ENCODE results near the gene ATP6V0E2.

The ATP6V0E2 gene

GRCh38 chr7:149879766-149880637, 6.2 kb downstream of the ATP6V0E2 start:
- no peak for DNase-seq (ENCODE audit: extremely low read depth, insufficient read length)
- TF ChIP-seq CTCF (IDR thresholded peaks at IDR 0.05; ENCODE audit: insufficient read depth, low read length, poor library complexity, severe bottlenecking), result no peak
- Histone ChIP-seq H3K36me3 (ENCODE audit: control insufficient read depth, insufficient read depth, low read length) (peaks cover 5% of the 10 kb centered on the region; the same call in 1 of the 2 replicates), H3K27me3 (replicated peaks; ENCODE audit: control insufficient read depth, insufficient read depth, low read length) (no peaks in the 10 kb centered on the region), H3K4me3 (replicated peaks; ENCODE audit: low read depth, low read length) (no peak overlapping the region)

GRCh38 chr7:149880638-149881311, 7.0 kb downstream of the ATP6V0E2 start:
- Histone ChIP-seq H3K36me3 (ENCODE audit: control insufficient read depth, insufficient read depth, low read length) (peaks cover 5% of the 10 kb centered on the region; the same call in 1 of the 2 replicates), H3K4me3 (replicated peaks; ENCODE audit: low read depth, low read length) (no peak overlapping the region), H3K27me3 (replicated peaks; ENCODE audit: control insufficient read depth, insufficient read depth, low read length) (no peaks in the 10 kb centered on the region)
- TF ChIP-seq CTCF (IDR thresholded peaks at IDR 0.05; ENCODE audit: insufficient read depth, low read length, poor library complexity, severe bottlenecking), result no peak
- no peak for DNase-seq (ENCODE audit: extremely low read depth, insufficient read length)

- H3K4me3 ChIP-seq (replicated peaks; ENCODE audit: low read depth, low read length), result no peak overlapping the region
- H3K36me3 ChIP-seq (ENCODE audit: control insufficient read depth, insufficient read depth, low read length), result peaks cover 5% of the 10 kb centered on the region; the same call in 1 of the 2 replicates
- TF ChIP-seq CTCF (IDR thresholded peaks at IDR 0.05; ENCODE audit: insufficient read depth, low read length, poor library complexity, severe bottlenecking), result no peak
- no peak for DNase-seq (ENCODE audit: extremely low read depth, insufficient read length)
- no peaks in the 10 kb centered on the region for H3K27me3 ChIP-seq (replicated peaks; ENCODE audit: control insufficient read depth, insufficient read depth, low read length)
Observed at GRCh38 chr7:149881328-149882247, 7.8 kb downstream of the ATP6V0E2 start.

- DNase-seq (ENCODE audit: extremely low read depth, insufficient read length), result no peak
- Histone ChIP-seq H3K4me3 (replicated peaks; ENCODE audit: low read depth, low read length) (no peak overlapping the region), H3K36me3 (ENCODE audit: control insufficient read depth, insufficient read depth, low read length) (peaks cover 5% of the 10 kb centered on the region; the same call in 1 of the 2 replicates), H3K27me3 (replicated peaks; ENCODE audit: control insufficient read depth, insufficient read depth, low read length) (no peaks in the 10 kb centered on the region)
- TF ChIP-seq CTCF (IDR thresholded peaks at IDR 0.05; ENCODE audit: insufficient read depth, low read length, poor library complexity, severe bottlenecking), result no peak
Observed at GRCh38 chr7:149882248-149883047, 8.7 kb downstream of the ATP6V0E2 start.

GRCh38 chr7:149883048-149883438, 9.3 kb downstream of the ATP6V0E2 start:
- Histone ChIP-seq H3K27me3 (replicated peaks; ENCODE audit: control insufficient read depth, insufficient read depth, low read length) (no peaks in the 10 kb centered on the region), H3K36me3 (ENCODE audit: control insufficient read depth, insufficient read depth, low read length) (peaks cover 2% of the 10 kb centered on the region; the same call in 1 of the 2 replicates), H3K4me3 (replicated peaks; ENCODE audit: low read depth, low read length) (no peak overlapping the region)
- DNase-seq (ENCODE audit: extremely low read depth, insufficient read length), result no peak
- no peak for TF ChIP-seq CTCF (IDR thresholded peaks at IDR 0.05; ENCODE audit: insufficient read depth, low read length, poor library complexity, severe bottlenecking)

All from GM06990 (cell line).